AML-193 (cell line): Measurements from ENCODE around the gene TFIP11.

Experiments
- DNase-seq, 2 experiments: peaks; one replicate each; lab custom pipeline; 2025; lab: John Stamatoyannopoulos, UW

Gene TFIP11

GRCh38 chr22:26479043-26479791, 33.1 kb downstream of the TFIP11 start:
- peak in 1 of 2 experiments; percentile 25 for DNase-seq

GRCh38 chr22:26477341-26477731, 34.9 kb downstream of the TFIP11 start:
- DNase-seq = no peak

- DNase-seq = peak; percentile 66 to 67
Measured at GRCh38 chr22:26476705-26477340, 35.5 kb downstream of the TFIP11 start.

GRCh38 chr22:26474682-26475081, 37.6 kb downstream of the TFIP11 start:
- DNase-seq = peak in 1 of 2 experiments; percentile 6

- DNase-seq = no peak
Measured at GRCh38 chr22:26471522-26471921, 40.8 kb downstream of the TFIP11 start.

- no peak for DNase-seq
Measured at GRCh38 chr22:26470807-26471206, 41.5 kb downstream of the TFIP11 start.

- DNase-seq = no peak
Measured at GRCh38 chr22:26466196-26466595, 46.1 kb downstream of the TFIP11 start.

- no peak for DNase-seq
Measured at GRCh38 chr22:26464312-26464711, 48.0 kb downstream of the TFIP11 start.

GRCh38 chr22:26463688-26464087, 48.6 kb downstream of the TFIP11 start:
- DNase-seq = no peak

- DNase-seq = no peak
Measured at GRCh38 chr22:26463101-26463661, 49.1 kb downstream of the TFIP11 start.

GRCh38 chr22:26462641-26463040, 49.6 kb downstream of the TFIP11 start:
- DNase-seq = no peak

- no peak for DNase-seq
Measured at GRCh38 chr22:26462051-26462450, 50.2 kb downstream of the TFIP11 start.

- peak in 1 of 2 experiments; percentile 10 for DNase-seq
Measured at GRCh38 chr22:26461188-26461810, 51.0 kb downstream of the TFIP11 start.

- no peak for DNase-seq
Measured at GRCh38 chr22:26460202-26460601, 52.1 kb downstream of the TFIP11 start.

GRCh38 chr22:26457661-26458272, 54.5 kb downstream of the TFIP11 start:
- no peak for DNase-seq

GRCh38 chr22:26453812-26454500, 58.3 kb downstream of the TFIP11 start:
- no peak for DNase-seq

- no peak for DNase-seq
Measured at GRCh38 chr22:26453216-26453615, 59.1 kb downstream of the TFIP11 start.

GRCh38 chr22:26452236-26453016, 59.8 kb downstream of the TFIP11 start:
- no peak for DNase-seq

GRCh38 chr22:26450453-26451185, 61.7 kb downstream of the TFIP11 start:
- no peak for DNase-seq

- DNase-seq = no peak
Measured at GRCh38 chr22:26448941-26449340, 63.3 kb downstream of the TFIP11 start.
